Gastroesophageal sphincter (tissue), 3 donors: Measurements from ENCODE around the gene PRKCZ.

ENCODE experiments used
- CTCF ChIP-seq, 4 experiments: fragments of 200-600 bp in 2 of 4; fragments of 450-650 bp in 2 of 4; sonication (generic) in 1 of 4; IDR thresholded peaks; one replicate each; pipeline ENCODE4 v1.5.1; 2017 to 2019; ENCODE audit warnings: antibody characterized with exemption in 4 of 4, mild to moderate bottlenecking in 2 of 4, moderate library complexity in 2 of 4
- EP300 ChIP-seq: sonication (generic); formaldehyde crosslinking; IDR thresholded peaks from one replicate; pipeline ENCODE4 v1.6.1; 2017; ENCODE audit warnings: antibody characterized with exemption, mild to moderate bottlenecking

DNA sequence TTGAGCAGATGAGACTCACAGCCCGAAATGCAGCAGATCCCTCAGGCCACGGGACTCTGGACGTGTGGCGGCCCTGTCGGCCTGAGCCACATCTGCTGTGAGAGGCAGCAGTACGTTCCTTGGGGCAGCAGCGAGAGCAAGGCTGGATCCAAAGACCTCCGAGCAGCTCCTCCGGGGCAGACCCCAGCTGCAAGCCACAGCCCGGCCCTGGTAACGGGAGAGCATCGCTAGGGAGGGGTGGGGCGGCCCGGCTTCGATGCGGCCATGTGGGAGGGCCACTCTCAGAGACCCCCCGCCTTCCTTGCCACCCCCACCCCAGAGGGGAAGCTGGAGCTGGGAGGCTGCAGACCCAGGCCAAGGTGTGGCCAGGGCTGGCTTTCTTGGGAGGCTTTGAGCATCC lies 17.8 kb downstream of the PRKCZ start:
- TF ChIP-seq CTCF (IDR thresholded peaks at IDR 0.05) (no peak), EP300 (no peak)
